ENCODE measurements around the gene MLLT3. TPM values are rescaled to one million over a fixed set of nuclear protein-coding genes. Genes with fewer than 3 reads are reported as not detected.

MLLT3 gene
- total RNA-seq, 2 donors from 2014 or later = 5.6 to 5.7 TPM

DNA sequence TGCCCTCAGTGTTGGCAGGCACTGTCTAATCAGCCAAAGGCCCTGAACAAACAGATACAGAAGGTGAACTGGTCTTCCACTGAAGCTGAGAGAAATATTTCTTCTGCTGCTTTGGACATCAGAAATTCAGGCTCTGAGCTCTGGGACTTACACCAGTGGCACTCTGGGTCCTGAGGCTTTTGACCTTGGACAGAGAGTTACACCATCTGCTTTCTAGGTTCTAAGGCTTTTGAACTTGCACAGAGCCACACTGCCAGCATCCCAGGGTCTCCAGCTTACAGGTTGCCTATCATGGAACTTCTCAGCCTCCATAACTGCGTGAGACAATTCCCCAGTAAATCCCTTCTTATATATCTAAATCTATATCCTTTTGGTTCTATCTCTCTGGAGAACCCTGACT lies 326.7 kb downstream of the MLLT3 start:
- no peaks in the 10 kb centered on the region for H3K4me1 ChIP-seq
- no peaks in the 10 kb centered on the region for H3K9me3 ChIP-seq
- intact Hi-C loops (cut with DNase I) = no loop called here
- DNase-seq = no peak
- no peaks in the 10 kb centered on the region for H3K27me3 ChIP-seq
- H3K4me3 ChIP-seq = no peak overlapping the region
- H3K27ac ChIP-seq = no peak overlapping the region
- no peaks in the 10 kb centered on the region for H3K36me3 ChIP-seq (replicated peaks in 1 of 2; ENCODE audit: insufficient read depth in 1 of 2, low read depth in 2 of 2)
- WGBS, 2 donors = 75 to 86% methylated on average over 1 of the region's 1 CpG
- ATAC-seq = no peak
- no peak for TF ChIP-seq POLR2A (IDR thresholded peaks at IDR 0.05)
- TF ChIP-seq, protein P1, sequence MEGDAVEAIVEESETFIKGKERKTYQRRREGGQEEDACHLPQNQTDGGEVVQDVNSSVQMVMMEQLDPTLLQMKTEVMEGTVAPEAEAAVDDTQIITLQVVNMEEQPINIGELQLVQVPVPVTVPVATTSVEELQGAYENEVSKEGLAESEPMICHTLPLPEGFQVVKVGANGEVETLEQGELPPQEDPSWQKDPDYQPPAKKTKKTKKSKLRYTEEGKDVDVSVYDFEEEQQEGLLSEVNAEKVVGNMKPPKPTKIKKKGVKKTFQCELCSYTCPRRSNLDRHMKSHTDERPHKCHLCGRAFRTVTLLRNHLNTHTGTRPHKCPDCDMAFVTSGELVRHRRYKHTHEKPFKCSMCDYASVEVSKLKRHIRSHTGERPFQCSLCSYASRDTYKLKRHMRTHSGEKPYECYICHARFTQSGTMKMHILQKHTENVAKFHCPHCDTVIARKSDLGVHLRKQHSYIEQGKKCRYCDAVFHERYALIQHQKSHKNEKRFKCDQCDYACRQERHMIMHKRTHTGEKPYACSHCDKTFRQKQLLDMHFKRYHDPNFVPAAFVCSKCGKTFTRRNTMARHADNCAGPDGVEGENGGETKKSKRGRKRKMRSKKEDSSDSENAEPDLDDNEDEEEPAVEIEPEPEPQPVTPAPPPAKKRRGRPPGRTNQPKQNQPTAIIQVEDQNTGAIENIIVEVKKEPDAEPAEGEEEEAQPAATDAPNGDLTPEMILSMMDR (IDR thresholded peaks at IDR 0.05) = no peak

DNA sequence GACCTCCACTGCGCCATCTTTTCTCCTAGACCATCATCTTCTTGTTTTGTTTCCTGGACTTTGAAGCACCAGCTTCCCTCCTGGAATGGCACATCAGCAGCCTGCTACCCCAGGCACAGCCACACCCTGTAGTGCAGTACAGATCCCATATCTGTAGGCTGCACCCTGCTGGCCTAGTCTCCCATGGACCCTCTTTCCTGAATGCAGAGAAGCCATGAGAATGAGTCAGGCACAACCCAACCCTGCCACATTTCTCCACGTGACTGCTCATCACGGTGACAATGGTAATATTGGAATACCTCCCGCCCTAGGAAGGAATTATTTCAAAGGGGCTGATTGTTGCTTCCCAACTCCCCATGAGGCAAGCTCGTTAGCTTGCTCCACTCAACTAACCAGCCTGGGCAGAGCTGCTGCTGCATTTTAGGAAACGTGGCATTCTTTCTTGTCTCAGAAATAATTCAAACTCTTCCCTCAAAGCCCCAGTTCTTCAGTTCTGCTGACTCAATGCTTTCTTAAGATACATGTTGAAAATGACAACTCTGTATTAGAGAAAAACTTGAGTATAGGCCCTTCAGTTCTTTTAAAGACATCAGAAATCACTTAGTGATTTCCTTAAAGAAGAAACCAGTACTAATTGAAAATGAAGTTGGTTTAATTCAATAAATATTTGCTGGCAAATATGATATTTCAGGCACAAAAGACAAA lies 328.1 kb downstream of the MLLT3 start:
- H3K27me3 ChIP-seq = no peaks in the 10 kb centered on the region
- DNase-seq = no peak
- H3K27ac ChIP-seq = no peak overlapping the region
- no peak overlapping the region for H3K4me3 ChIP-seq
- intact Hi-C loops (cut with DNase I) = no loop called here
- H3K4me1 ChIP-seq = no peaks in the 10 kb centered on the region
- ATAC-seq = no peak
- 83 to 87% methylated on average over 6 of the region's 6 CpGs for WGBS, 2 donors
- H3K9me3 ChIP-seq = no peaks in the 10 kb centered on the region
- H3K36me3 ChIP-seq (replicated peaks in 1 of 2; ENCODE audit: insufficient read depth in 1 of 2, low read depth in 2 of 2) = no peaks in the 10 kb centered on the region
- TF ChIP-seq, protein P1 (IDR thresholded peaks at IDR 0.05) = no peak
- TF ChIP-seq POLR2A (IDR thresholded peaks at IDR 0.05) = no peak

GRCh38 chr9:20292002-20292401 lies 330.3 kb downstream of the MLLT3 start:
- H3K4me3 ChIP-seq = no peak overlapping the region
- H3K9me3 ChIP-seq = no peaks in the 10 kb centered on the region
- H3K36me3 ChIP-seq (replicated peaks in 1 of 2; ENCODE audit: insufficient read depth in 1 of 2, low read depth in 2 of 2) = no peaks in the 10 kb centered on the region
- no peaks in the 10 kb centered on the region for H3K27me3 ChIP-seq
- no peak for DNase-seq
- TF ChIP-seq, protein P1 (IDR thresholded peaks at IDR 0.05) = no peak
- no peak for TF ChIP-seq POLR2A (IDR thresholded peaks at IDR 0.05)
- WGBS, 2 donors = 55 to 57% methylated on average over 4 of the region's 4 CpGs
- H3K27ac ChIP-seq = no peak overlapping the region
- no peaks in the 10 kb centered on the region for H3K4me1 ChIP-seq
- ATAC-seq = no peak
- intact Hi-C loops (cut with DNase I) = no loop called here

Small RNAs within 50 kb of the gene (microRNA-seq; reads per million reads assigned to microRNA genes)
- gene MIR4473 (ENCODE audit: borderline number of aligned reads in 2 of 2, borderline replicate concordance in 2 of 2) (2.3 to 2.7 reads per million in 2 donors), gene MIR4474 (ENCODE audit: borderline number of aligned reads in 2 of 2, borderline replicate concordance in 2 of 2) (0 reads per million in 2 donors)

Small RNAs within 50 kb of the gene (small RNA-seq; reads per million reads assigned to genes)
- gene MIR4473 = not detected
- gene MIR4474 = not detected
- gene RNU4-26P = not detected

Other genes with a start within 250 kb of the MLLT3 start
- 10 to 100 TPM; 21.5 to 85.7 TPM for gene FOCAD, start 61.8 kb upstream of the MLLT3 start, total RNA-seq

Measured in body of pancreas (tissue), 4 donors.